GM12891 (cell line): ENCODE results near the gene PTCH1.

Experiments
- POLR2A ChIP-seq: IDR thresholded peaks from 2 replicates; pipeline ENCODE4 v1.6.1; 2011; ENCODE audit warnings: low read depth, low read length, control low read depth
- POLR2AphosphoS5 ChIP-seq: IDR thresholded peaks from 2 replicates; pipeline ENCODE4 v1.6.1; 2011; ENCODE audit warnings: low read depth, low read length, control low read depth

GRCh38 chr9:95551406-95551805 lies 34.6 kb upstream of the PTCH1 start:
- TF ChIP-seq POLR2A (no peak), POLR2AphosphoS5 (no peak)
